Inferior parietal cortex (tissue), 1 donor: ENCODE results near the gene EIF3F.

Experiments
- DNase-seq: peaks from one replicate; pipeline ENCODE4 v3.0.0-alpha.2; 2016; ENCODE audit errors: extremely low spot score

Gene EIF3F

GRCh38 chr11:8039530-8040260 lies 52.6 kb downstream of the EIF3F start:
- DNase-seq: no peak

GRCh38 chr11:8040261-8040920 lies 53.3 kb downstream of the EIF3F start:
- DNase-seq: no peak

DNA sequence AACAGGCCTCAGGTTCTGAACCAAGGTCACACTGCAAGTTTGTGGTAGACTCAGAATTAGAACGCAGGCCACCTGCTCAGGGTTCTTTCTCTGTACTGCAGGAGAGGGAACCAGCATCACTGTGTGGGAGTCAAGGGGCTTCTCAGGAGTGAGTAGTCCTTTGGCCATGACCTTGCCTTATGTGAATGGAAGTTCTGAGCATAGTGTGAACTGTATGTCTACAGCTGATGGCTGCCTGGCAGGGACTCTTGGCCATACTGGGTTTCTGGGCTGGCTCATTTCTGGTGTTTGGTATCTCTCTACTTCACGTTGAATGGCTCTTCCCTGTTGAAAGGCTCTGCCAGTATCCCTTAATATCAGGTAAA lies 53.8 kb downstream of the EIF3F start:
- no peak for DNase-seq

DNA sequence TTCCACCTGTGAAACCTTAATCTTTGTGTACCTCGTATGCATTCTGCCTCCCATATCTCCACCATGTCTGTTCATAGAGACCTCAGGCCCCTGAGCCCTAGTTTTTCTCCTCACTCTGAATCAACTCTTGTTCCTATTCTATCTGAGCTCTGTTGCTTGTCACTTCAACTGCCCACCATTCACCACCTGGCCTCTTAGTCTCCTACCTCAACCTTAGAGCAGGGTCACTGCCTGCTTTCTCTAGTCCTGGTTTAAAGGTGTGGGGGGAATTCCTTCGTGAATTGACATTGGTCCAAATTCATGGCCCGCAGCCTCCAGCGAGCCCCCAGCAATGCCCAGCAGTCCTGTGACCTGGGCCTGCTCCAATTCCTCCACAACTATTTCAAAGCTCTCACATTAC lies 54.4 kb downstream of the EIF3F start:
- DNase-seq: no peak

- no peak for DNase-seq
These were observed 56.6 kb downstream of the EIF3F start for GRCh38 chr11:8043756-8044155.

- DNase-seq: no peak
These were observed 58.7 kb downstream of the EIF3F start for GRCh38 chr11:8045839-8046238.

- no peak for DNase-seq
These were observed 60.2 kb downstream of the EIF3F start for GRCh38 chr11:8047382-8047781.

GRCh38 chr11:8049084-8049483 lies 61.9 kb downstream of the EIF3F start:
- DNase-seq: no peak
